ENCODE data around the gene HMOX1. TPM values are rescaled to one million over a fixed set of nuclear protein-coding genes. Genes with fewer than 3 reads are reported as not detected.

Gene HMOX1
- total RNA-seq, 1 donor from 2014 or later: 44.3 TPM

DNA sequence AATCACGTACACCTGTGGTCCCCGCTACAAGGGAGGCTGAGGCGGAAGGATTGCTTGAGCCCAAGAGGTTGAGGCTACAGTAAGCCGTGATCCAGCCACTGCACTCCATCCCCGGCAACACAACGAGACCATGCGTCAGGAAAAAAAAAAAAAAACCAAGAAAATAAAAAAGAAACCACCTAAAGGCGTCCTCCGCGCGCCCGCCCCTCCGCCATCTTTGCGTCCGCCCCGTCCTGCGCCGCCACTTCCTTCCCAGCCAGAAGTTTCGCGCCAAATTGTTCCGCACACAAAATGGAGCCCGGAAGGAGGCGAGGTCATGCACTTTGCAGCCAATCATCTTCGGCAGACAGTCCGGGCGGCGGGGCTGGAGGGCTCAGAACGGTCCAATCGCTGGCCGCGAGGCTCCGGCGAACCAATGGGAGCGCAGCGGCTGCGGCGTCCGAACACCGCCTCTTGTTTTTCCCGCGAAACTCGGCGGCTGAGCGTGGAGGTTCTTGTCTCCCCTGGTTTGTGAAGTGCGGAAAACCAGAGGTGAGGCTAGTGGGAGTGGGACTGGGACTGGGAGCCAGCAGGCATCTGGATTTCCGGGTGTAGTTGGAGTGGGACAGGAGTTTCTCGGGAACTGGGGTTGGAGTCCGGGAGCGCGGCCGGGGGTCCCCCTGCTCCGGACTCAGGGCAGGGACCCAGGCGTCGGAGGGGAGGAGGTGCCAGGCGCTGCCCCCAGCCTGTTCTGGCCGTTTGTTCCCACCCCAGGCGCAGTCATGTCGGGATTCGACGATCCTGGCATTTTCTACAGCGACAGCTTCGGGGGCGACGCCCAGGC, 19.0 kb downstream of the HMOX1 start, which contains the start of gene MCM5:
MCM5 (plus strand) TSS at position 463 of the 823 bp plus-strand sequence; CDS start at position 762, 299 bp downstream.
- Mint-ChIP-seq H3K4me3 (ENCODE audit: unreplicated experiment) (peak within 1 kb of the TSS; percentile 98), H3K9me3 (ENCODE audit: unreplicated experiment) (no peaks in the 10 kb centered on the region), H3K4me1 (ENCODE audit: unreplicated experiment) (peaks cover 21% of the 10 kb centered on the region), H3K36me3 (ENCODE audit: unreplicated experiment) (no peaks in the 10 kb centered on the region), H3K27ac (ENCODE audit: unreplicated experiment) (peak within 1 kb of the TSS; percentile 87), H3K27me3 (ENCODE audit: unreplicated experiment) (no peaks in the 10 kb centered on the region)
- TF ChIP-seq CTCF (IDR thresholded peaks at IDR 0.05): no peak
- peak; percentile 98 for DNase-seq (ENCODE audit: extremely low spot score, unreplicated experiment)

DNA sequence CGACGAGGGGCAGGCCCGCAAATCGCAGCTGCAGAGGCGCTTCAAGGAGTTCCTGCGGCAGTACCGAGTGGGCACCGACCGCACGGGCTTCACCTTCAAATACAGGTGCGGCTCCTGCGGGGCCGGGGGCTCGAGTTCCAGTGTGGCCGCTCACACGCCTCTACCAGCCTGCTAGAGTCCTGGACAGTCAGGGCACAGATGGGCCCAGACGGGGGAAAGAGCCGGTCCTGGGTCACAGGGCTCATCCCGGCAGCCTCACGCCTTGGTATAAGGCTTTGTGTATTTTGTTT, 19.6 kb downstream of the HMOX1 start:
- Mint-ChIP-seq H3K36me3 (ENCODE audit: unreplicated experiment) (no peaks in the 10 kb centered on the region), H3K27me3 (ENCODE audit: unreplicated experiment) (no peaks in the 10 kb centered on the region), H3K27ac (ENCODE audit: unreplicated experiment) (peak overlapping the region; percentile 87), H3K9me3 (ENCODE audit: unreplicated experiment) (no peaks in the 10 kb centered on the region), H3K4me1 (ENCODE audit: unreplicated experiment) (peaks cover 21% of the 10 kb centered on the region), H3K4me3 (ENCODE audit: unreplicated experiment) (peak overlapping the region; percentile 98)
- no peak for TF ChIP-seq CTCF (IDR thresholded peaks at IDR 0.05)
- DNase-seq (ENCODE audit: extremely low spot score, unreplicated experiment): no peak

- no peak overlapping the region for H3K4me3 Mint-ChIP-seq (ENCODE audit: unreplicated experiment)
- peaks cover 21% of the 10 kb centered on the region for H3K4me1 Mint-ChIP-seq (ENCODE audit: unreplicated experiment)
Measured at GRCh38 chr22:35401863-35402262, 21.0 kb downstream of the HMOX1 start.

GRCh38 chr22:35403356-35403755, 22.5 kb downstream of the HMOX1 start:
- Mint-ChIP-seq H3K27ac (ENCODE audit: unreplicated experiment) (no peak overlapping the region), H3K4me1 (ENCODE audit: unreplicated experiment) (peaks cover 15% of the 10 kb centered on the region), H3K36me3 (ENCODE audit: unreplicated experiment) (peaks cover 6% of the 10 kb centered on the region), H3K9me3 (ENCODE audit: unreplicated experiment) (no peaks in the 10 kb centered on the region), H3K4me3 (ENCODE audit: unreplicated experiment) (no peak overlapping the region), H3K27me3 (ENCODE audit: unreplicated experiment) (no peaks in the 10 kb centered on the region)
- DNase-seq (ENCODE audit: extremely low spot score, unreplicated experiment): no peak
- TF ChIP-seq CTCF (IDR thresholded peaks at IDR 0.05): no peak

More at GRCh38 chr22:35401863-35402262, 21.0 kb downstream of the HMOX1 start:
- Mint-ChIP-seq H3K9me3 (ENCODE audit: unreplicated experiment) (no peaks in the 10 kb centered on the region), H3K27me3 (ENCODE audit: unreplicated experiment) (no peaks in the 10 kb centered on the region), H3K27ac (ENCODE audit: unreplicated experiment) (no peak overlapping the region), H3K36me3 (ENCODE audit: unreplicated experiment) (peaks cover 3% of the 10 kb centered on the region)
- TF ChIP-seq CTCF (IDR thresholded peaks at IDR 0.05): no peak
- DNase-seq (ENCODE audit: extremely low spot score, unreplicated experiment): no peak

DNA sequence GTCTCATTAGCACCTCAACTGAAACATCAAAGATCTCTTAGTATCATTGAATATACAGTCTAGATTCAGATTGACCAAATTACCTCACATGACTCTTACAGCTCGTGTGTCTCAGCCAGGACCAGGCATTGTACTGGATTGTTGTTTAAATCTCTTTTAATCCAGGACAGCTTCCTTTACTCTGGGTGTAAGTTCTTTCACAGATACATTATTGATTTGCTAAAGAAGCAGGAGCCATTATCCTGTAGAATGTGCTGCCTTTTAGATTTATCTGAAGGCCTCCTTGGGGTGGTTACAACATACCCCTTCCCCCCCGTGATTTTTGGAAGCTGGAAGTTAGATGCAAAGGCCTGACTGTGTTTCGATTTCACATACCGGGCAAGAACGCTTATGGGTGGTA, 23.3 kb downstream of the HMOX1 start:
- no peak for TF ChIP-seq CTCF (IDR thresholded peaks at IDR 0.05)
- DNase-seq (ENCODE audit: extremely low spot score, unreplicated experiment): no peak
- H3K27ac Mint-ChIP-seq (ENCODE audit: unreplicated experiment): no peak overlapping the region

More for the DNA sequence above, 23.3 kb downstream of the HMOX1 start:
- Mint-ChIP-seq H3K36me3 (ENCODE audit: unreplicated experiment) (peaks cover 8% of the 10 kb centered on the region), H3K9me3 (ENCODE audit: unreplicated experiment) (no peaks in the 10 kb centered on the region), H3K4me1 (ENCODE audit: unreplicated experiment) (peaks cover 15% of the 10 kb centered on the region), H3K27me3 (ENCODE audit: unreplicated experiment) (no peaks in the 10 kb centered on the region), H3K4me3 (ENCODE audit: unreplicated experiment) (no peak overlapping the region)

Measured in osteocyte (in vitro differentiated cells).